NK-92 (cell line): ENCODE measurements around the gene ZC3H18.
"Not testable (repeated sequence)": the region's sequence is repeated elsewhere in the genome, so short reads cannot be mapped to it uniquely, and the experiment has no call there.

Experiments used
- DNase-seq: peaks from one replicate; lab custom pipeline; 2025; ENCODE audit not compliant: unreplicated experiment; lab: John Stamatoyannopoulos, UW

Gene ZC3H18

DNA sequence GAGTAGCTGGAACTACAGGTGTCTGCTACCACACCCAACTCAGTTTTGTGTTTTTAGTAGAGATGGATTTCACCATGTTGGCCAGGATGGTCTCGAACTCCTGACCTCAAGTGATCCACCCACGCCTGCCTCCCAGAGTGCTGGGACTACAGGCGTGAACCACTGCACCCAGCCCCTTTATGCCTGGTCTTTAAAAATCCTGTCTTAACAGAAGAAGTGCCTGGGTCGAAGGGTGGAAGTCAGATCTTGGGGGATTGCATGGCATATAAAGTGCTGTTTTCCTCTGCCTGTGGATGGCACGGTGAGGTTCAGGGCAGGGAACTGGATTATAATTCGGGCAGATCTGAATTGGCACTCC lies 30.3 kb downstream of the ZC3H18 start:
- no peak for DNase-seq

DNA sequence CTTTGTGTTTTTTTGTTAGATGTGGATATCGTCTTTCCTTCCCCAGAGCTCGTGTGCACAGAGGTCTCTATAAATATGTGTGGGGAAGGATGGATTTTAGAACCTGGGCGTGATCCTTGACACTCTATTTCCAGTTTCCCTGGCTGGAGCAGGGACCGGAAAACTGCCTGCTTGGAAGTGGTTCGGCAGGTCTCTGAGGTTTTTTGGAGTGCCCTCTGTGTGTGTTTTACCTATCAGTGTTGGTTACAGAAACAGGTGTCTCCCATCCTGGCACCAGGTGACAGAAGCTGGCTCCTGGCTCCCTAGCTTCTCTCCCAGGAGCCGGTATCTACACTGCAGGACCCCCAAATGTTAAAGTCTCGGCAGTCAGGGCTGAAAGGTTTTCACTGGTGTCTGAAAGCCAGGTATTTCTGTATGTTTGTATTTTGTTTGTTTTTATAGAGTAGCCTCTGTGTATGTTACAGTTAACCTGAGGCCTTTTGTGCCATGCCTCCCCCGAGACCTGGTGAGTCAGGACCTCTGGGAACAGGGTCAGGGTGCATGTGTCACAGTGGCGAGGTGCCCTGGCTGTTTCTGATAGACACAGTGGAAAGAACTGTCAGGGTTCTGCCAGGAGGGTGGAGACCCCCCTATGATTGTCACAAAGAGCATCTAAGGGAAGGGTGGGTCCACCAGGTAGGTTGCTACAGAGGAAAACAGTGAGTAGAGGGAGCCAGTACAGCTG lies 31.3 kb downstream of the ZC3H18 start:
- no peak for DNase-seq

DNA sequence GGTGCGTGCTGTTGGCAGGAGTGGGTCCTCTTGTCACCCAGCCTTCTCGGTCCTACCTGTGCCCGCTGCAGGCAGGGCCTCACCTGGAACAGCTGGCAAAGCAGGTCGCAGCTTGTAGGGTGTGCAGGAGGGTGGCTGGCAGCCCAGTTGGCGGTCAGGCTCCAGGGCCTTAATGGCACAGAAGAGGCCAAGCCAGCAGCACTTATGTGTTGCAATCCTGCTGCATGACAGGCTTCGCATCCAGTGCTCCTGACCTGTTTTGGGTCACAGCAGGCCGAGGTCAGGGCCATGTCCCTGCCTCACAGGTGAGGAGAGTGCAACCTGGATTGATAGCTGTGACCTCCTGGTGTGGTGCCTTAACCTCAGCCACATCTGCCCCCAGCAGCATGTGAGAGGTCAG lies 31.9 kb downstream of the ZC3H18 start:
- no peak for DNase-seq

DNA sequence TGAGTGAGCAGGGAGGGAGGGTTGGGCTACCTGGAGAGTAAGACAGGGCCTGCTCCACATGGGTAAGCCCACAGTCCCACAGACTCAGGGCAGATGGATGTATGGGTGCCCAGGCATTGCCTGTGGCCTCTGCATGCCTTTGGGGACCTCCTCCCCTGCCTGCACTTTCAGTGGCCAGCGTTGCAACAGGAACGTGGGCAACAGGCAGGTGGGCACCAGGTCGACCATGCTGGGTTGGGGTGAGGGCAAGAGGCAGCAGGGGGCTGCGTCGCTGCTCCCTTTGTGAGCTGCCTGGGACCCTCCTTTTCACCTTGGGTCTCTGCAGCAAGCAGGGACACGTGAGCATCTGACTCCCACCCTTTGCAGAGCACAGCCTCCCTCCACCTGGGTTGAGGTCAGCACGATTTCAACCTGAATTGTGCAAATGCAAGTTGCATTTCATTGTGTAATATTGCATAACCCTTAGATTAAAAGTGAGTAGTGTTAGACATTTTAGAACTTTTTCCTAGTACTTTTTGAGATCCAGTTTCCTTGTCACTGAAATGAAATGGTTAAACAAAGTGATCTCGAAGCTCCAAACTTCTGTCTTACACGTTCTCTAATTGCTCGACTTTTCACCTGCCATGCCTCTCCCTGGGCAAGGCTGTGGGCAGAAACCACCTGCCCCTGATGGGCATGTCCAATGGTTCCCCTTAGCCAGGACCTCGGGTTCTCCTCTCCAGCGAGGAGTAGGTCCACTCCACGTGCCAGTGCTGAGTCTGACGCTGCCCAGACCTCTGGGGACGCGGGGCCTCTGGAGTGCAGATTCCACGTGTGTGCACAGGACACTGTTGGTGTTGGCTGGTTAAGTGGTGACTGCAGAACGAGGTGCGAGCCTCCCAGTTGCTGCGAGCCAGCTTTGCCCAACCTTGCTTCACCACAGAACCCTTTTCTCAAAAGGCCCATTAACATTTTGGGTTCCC lies 35.3 kb downstream of the ZC3H18 start:
- DNase-seq, result no peak

DNA sequence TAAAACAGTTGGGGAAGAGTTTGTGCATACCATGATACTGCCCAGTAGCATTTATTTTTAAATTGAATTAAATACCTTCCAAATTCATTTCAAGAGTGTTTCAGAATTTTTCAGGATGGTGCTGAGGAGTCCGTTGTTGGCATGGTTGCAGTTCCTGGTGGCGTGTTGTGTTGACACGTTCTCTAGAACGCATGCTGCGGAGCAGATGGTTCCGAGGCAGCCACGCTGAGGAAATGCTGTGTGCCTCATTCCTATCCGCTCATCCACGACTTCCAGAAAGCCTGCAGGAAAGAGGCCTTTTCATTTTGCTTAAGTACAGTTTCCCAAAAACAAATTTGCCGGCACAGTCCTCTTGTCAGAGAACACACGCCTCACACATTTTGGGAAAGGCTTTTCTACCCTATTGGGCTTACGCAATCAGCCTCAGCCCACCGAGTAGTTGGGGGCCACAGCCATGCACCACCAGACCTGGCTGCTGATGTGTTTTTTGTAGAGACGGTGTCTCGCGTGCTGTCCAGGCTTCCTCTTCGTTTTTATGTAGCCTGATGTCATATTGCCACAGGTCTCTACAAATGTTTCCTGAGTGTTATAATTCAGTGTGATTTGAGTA lies 36.0 kb downstream of the ZC3H18 start:
- DNase-seq, result no peak

- no peak for DNase-seq
Measured at GRCh38 chr16:88608076-88608475, 37.9 kb downstream of the ZC3H18 start.

GRCh38 chr16:88609426-88609825 lies 39.2 kb downstream of the ZC3H18 start:
- not testable (repeated sequence) for DNase-seq

GRCh38 chr16:88610080-88610479 lies 39.9 kb downstream of the ZC3H18 start:
- no peak for DNase-seq

GRCh38 chr16:88610909-88611812 lies 41.0 kb downstream of the ZC3H18 start:
- no peak for DNase-seq

DNA sequence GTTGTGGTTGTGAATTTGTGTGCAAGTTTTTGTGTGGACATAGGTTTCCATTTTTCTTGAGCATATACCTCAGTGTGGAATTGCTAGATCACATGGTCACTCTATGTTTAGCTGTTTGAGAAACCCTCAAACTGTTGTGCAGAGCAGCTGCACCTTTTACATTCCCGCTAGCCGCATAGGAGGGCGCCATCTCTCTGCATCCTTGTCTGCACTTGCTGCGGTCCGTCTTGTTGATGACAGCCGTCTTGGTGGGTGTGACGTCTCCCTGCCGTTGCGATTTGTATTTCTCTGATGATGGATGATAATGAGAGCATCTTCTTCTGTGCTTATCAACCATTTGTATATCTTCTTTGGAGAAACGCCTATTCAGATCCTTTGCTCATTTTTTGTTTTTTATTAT lies 43.1 kb downstream of the ZC3H18 start:
- no peak for DNase-seq

- DNase-seq, result no peak
Measured at GRCh38 chr16:88613911-88614817, 44.0 kb downstream of the ZC3H18 start.

- DNase-seq, result no peak
Measured at GRCh38 chr16:88614818-88615580, 44.8 kb downstream of the ZC3H18 start.

GRCh38 chr16:88616320-88616719 lies 46.1 kb downstream of the ZC3H18 start:
- no peak for DNase-seq

DNA sequence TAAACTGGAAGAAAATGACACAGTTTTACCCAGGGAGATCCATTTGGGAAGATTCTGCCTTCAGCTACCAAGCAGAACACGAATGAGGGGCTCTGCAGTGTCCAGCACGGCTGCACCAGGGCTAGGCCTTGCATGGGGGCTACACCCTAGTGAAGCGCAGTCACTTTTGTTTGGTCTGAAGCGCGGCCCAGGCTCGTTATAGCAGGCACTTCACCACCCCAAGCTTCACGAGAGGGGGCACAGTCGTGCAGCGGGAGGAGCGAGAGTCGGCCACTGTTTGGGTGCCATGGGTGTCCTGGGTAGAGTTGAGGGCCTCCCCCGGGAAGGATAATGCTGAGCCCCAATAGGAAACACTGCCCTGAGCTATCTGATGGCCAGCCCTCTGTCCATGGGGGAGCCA lies 46.5 kb downstream of the ZC3H18 start:
- DNase-seq, result no peak

DNA sequence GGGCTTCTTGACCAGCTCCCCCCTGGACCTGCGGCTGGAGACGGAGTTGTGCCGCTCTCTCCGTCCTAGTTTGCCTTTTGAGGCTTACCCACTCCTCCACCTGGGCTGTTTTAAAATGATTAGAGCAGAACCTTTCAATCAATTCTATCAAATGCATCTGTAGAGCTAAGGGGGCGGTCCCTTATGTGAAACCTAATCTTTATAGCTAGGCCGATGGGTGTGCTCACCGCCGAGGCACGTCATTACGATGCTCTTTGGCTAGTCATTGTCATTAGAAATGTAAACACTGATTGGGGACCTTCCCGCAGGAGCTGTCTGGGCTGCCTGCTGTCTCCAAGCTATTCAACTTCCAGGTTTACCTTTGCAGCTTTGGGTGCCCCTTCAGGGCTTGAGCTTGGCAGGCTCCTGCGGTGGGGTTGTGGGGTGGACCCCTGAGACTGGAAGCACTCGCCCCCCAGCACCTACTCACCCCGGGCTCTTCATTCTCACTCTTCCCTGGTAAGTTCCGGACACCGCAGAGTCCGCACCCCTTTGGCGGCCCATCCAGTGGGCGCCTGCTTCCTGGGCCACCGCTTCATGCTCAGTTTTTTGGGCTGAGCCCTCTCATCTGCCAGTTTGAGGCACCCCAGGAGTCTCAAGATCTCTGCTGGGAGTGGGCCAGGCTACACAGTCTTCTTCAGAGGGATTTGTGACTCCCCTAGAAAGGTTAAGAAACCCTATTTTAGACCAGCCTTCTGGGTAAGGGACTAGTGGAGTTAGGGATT lies 47.2 kb downstream of the ZC3H18 start:
- no peak for DNase-seq

- DNase-seq, result no peak
Measured at GRCh38 chr16:88618182-88618955, 48.2 kb downstream of the ZC3H18 start.

GRCh38 chr16:88618956-88619667 lies 48.9 kb downstream of the ZC3H18 start:
- no peak for DNase-seq
